ENCODE results near the gene TSPOAP1. TPM values are rescaled to one million over a fixed set of nuclear protein-coding genes. Genes with fewer than 3 reads are reported as not detected.

Gene TSPOAP1
- total RNA-seq, 1 experiment from 2014 or later, result 10.9 TPM

- no peak overlapping the region for H3K27ac Mint-ChIP-seq
- TF ChIP-seq CTCF (IDR thresholded peaks at IDR 0.05) (peak; percentile 31; the same call in 1 of the 2 replicates), ATF3 (CRISPR knock-in tag; conservative IDR thresholded peaks at IDR 0.05) (no peak)
- ChIA-PET CTCF (interaction anchor here (0.8 to 4.6 kb wide), 4 partner anchors 27 to 77 kb away, joined by 3 to 19 read pairs (median 4); no protein-coding TSS in a partner anchor), POLR2A (no interaction called here)
- no peaks in the 10 kb centered on the region for H3K36me3 Mint-ChIP-seq
- H3K4me3 Mint-ChIP-seq, result no peak overlapping the region
- DNase-seq (ENCODE audit: low spot score) (no peak), ATAC-seq (peak; percentile 48)
- peaks cover 16% of the 10 kb centered on the region for H3K27me3 Mint-ChIP-seq (ENCODE audit: low read depth)
- no peaks in the 10 kb centered on the region for H3K9me3 Mint-ChIP-seq
- H3K4me1 Mint-ChIP-seq, result no peaks in the 10 kb centered on the region
These were observed 51.3 kb downstream of the TSPOAP1 start for GRCh38 chr17:58277107-58277801.

- CTCF ChIA-PET, result interaction anchor here (0.8 to 4.6 kb wide), 8 partner anchors 8 to 211 kb away, joined by 3 to 19 read pairs (median 4); partner anchors contain the start of gene HSF5
- Mint-ChIP-seq H3K27ac (no peak overlapping the region), H3K9me3 (no peaks in the 10 kb centered on the region)
These were observed 52.2 kb downstream of the TSPOAP1 start for GRCh38 chr17:58276423-58276822.

GRCh38 chr17:58275417-58275816 lies 53.2 kb downstream of the TSPOAP1 start:
- no peak for DNase-seq (ENCODE audit: low spot score)
- no peak for ATAC-seq
- Mint-ChIP-seq H3K4me1 (no peaks in the 10 kb centered on the region), H3K27ac (no peak overlapping the region), H3K4me3 (no peak overlapping the region), H3K27me3 (ENCODE audit: low read depth) (peaks cover 14% of the 10 kb centered on the region), H3K36me3 (no peaks in the 10 kb centered on the region), H3K9me3 (no peaks in the 10 kb centered on the region)
- ChIA-PET CTCF (interaction anchor here (0.5 to 4.6 kb wide), 8 partner anchors 9 to 212 kb away, joined by 3 to 19 read pairs (median 4); partner anchors contain the start of genes HSF5 and RNF43), POLR2A (interaction anchor here (1.0 kb wide), 1 partner anchor 77 kb away, joined by 3 read pairs; no protein-coding TSS in a partner anchor)
- TF ChIP-seq ATF3 (CRISPR knock-in tag; conservative IDR thresholded peaks at IDR 0.05) (no peak), JAZF1 (CRISPR knock-in tag; IDR thresholded peaks at IDR 0.05) (no peak), SMAD3 (CRISPR knock-in tag; IDR thresholded peaks at IDR 0.05; ENCODE audit: borderline replicate concordance) (no peak), ARID4B (CRISPR knock-in tag; IDR thresholded peaks at IDR 0.05; ENCODE audit: borderline replicate concordance) (no peak), E2F4 (CRISPR knock-in tag; IDR thresholded peaks at IDR 0.05; ENCODE audit: borderline replicate concordance, low read depth) (no peak), PRDM15 (CRISPR knock-in tag; IDR thresholded peaks at IDR 0.05) (no peak)

More at GRCh38 chr17:58276423-58276822, 52.2 kb downstream of the TSPOAP1 start:
- POLR2A ChIA-PET, result interaction anchor here (1.0 kb wide), 1 partner anchor 76 kb away, joined by 3 read pairs; no protein-coding TSS in a partner anchor
- Mint-ChIP-seq H3K27me3 (ENCODE audit: low read depth) (peaks cover 16% of the 10 kb centered on the region), H3K36me3 (no peaks in the 10 kb centered on the region), H3K4me3 (no peak overlapping the region), H3K4me1 (no peaks in the 10 kb centered on the region)
- no peak for DNase-seq (ENCODE audit: low spot score)
- TF ChIP-seq NR2C2 (CRISPR knock-in tag; IDR thresholded peaks at IDR 0.05) (no peak), FOXJ3 (CRISPR knock-in tag; IDR thresholded peaks at IDR 0.05; ENCODE audit: borderline replicate concordance) (no peak), ZNF423 (CRISPR knock-in tag; IDR thresholded peaks at IDR 0.05) (no peak), SOX15 (CRISPR knock-in tag; IDR thresholded peaks at IDR 0.05) (no peak), E2F4 (CRISPR knock-in tag; IDR thresholded peaks at IDR 0.05; ENCODE audit: borderline replicate concordance, low read depth) (no peak), CDX4 (CRISPR knock-in tag; IDR thresholded peaks at IDR 0.05; ENCODE audit: borderline replicate concordance) (no peak)
- ATAC-seq, result peak; percentile 38

Measured in WTC11 (cell line).